H9 (cell line): ENCODE measurements around the gene LMCD1. TPM values are rescaled to one million over a fixed set of nuclear protein-coding genes. Genes with fewer than 3 reads are reported as not detected.
A peak's percentile ranks its signal among the peaks of the same experiment; 100 is the strongest.

Source experiments
- DNase-seq: peaks from one replicate; pipeline ENCODE4 v3.0.0-alpha.2; 2017
- H2AFZ ChIP-seq: one replicate; pipeline ENCODE4 v1.6.1; 2013; ENCODE audit warnings: mild to moderate bottlenecking, low read length, control low read depth, moderate library complexity
- H2AK5ac ChIP-seq: 2 replicates; pipeline ENCODE4 v1.6.1; 2013; ENCODE audit warnings: low read length, control low read depth, mixed read lengths; ENCODE audit not compliant: insufficient read length
- H2BK120ac ChIP-seq: one replicate; pipeline ENCODE4 v1.6.1; 2013; ENCODE audit warnings: low read depth, mild to moderate bottlenecking, low read length, control low read depth, inconsistent platforms; ENCODE audit not compliant: poor library complexity, severe bottlenecking
- H2BK12ac ChIP-seq: 2 replicates; pipeline ENCODE4 v1.6.1; 2013; ENCODE audit warnings: low read length, control low read depth, mixed read lengths, low read depth; ENCODE audit not compliant: insufficient read length
- H2BK15ac ChIP-seq: 2 replicates; pipeline ENCODE4 v1.6.1; 2013; ENCODE audit warnings: low read depth, low read length, control low read depth
- H2BK20ac ChIP-seq: one replicate; pipeline ENCODE4 v1.6.1; 2013; ENCODE audit warnings: low read depth, mild to moderate bottlenecking, low read length, control low read depth, inconsistent platforms; ENCODE audit not compliant: poor library complexity, severe bottlenecking
- H2BK5ac ChIP-seq: 2 replicates; pipeline ENCODE4 v1.6.1; 2013; ENCODE audit warnings: low read length, control low read depth, mixed read lengths; ENCODE audit not compliant: insufficient read length
- H3K14ac ChIP-seq: 2 replicates; pipeline ENCODE4 v1.6.1; 2013; ENCODE audit warnings: low read length, control low read depth; ENCODE audit not compliant: insufficient read depth
- H3K18ac ChIP-seq: 2 replicates; pipeline ENCODE4 v1.6.1; 2013; ENCODE audit warnings: low read depth, mild to moderate bottlenecking, mixed read lengths, low read length, control low read depth; ENCODE audit not compliant: insufficient read length
- H3K23ac ChIP-seq: 2 replicates; pipeline ENCODE4 v1.6.1; 2013; ENCODE audit warnings: low read length, control low read depth, mixed read lengths, low read depth; ENCODE audit not compliant: insufficient read length
- H3K23me2 ChIP-seq: 2 replicates; pipeline ENCODE4 v1.6.1; 2013; ENCODE audit warnings: low read depth, mild to moderate bottlenecking, mixed read lengths, low read length, control low read depth; ENCODE audit not compliant: insufficient read length, poor library complexity, severe bottlenecking
- H3K27ac ChIP-seq: 2 replicates; pipeline ENCODE4 v1.5.1; 2013; ENCODE audit warnings: low read length, control low read depth, mixed read lengths, low read depth; ENCODE audit not compliant: insufficient read length
- H3K27me3 ChIP-seq: 2 replicates; pipeline ENCODE4 v1.6.1; 2013; ENCODE audit warnings: low read length, control low read depth, inconsistent platforms; ENCODE audit not compliant: insufficient read depth
- H3K4ac ChIP-seq: 2 replicates; pipeline ENCODE4 v1.6.1; 2013; ENCODE audit warnings: low read depth, mild to moderate bottlenecking, control low read depth, inconsistent platforms, low read length, moderate library complexity
- H3K4me1 ChIP-seq: 2 replicates; pipeline ENCODE4 v1.6.1; 2013; ENCODE audit warnings: low read length, control low read depth, inconsistent platforms; ENCODE audit not compliant: insufficient read depth
- H3K4me2 ChIP-seq: 2 replicates; pipeline ENCODE4 v1.6.1; 2013; ENCODE audit warnings: low read length, control low read depth, mixed read lengths; ENCODE audit not compliant: insufficient read length, insufficient read depth
- H3K56ac ChIP-seq: 2 replicates; pipeline ENCODE4 v1.6.1; 2013; ENCODE audit warnings: low read depth, mild to moderate bottlenecking, mixed read lengths, low read length, control low read depth; ENCODE audit not compliant: insufficient read length
- H3K79me1 ChIP-seq: 2 replicates; pipeline ENCODE4 v1.6.1; 2013; ENCODE audit warnings: low read depth, mild to moderate bottlenecking, moderate library complexity, low read length, control low read depth, inconsistent platforms; ENCODE audit not compliant: insufficient read depth, poor library complexity, severe bottlenecking
- H3K79me2 ChIP-seq: 2 replicates; pipeline ENCODE4 v1.6.1; 2013; ENCODE audit warnings: low read length, control low read depth, inconsistent platforms; ENCODE audit not compliant: insufficient read depth
- H3K9ac ChIP-seq: 2 replicates; pipeline ENCODE4 v1.6.1; 2013; ENCODE audit warnings: low read length, control low read depth, mixed read lengths; ENCODE audit not compliant: insufficient read length; ENCODE audit errors: extremely low read depth
- H3K9me3 ChIP-seq: one replicate; pipeline ENCODE4 v1.6.1; 2013; ENCODE audit warnings: low read depth, low read length, inconsistent platforms; ENCODE audit not compliant: control insufficient read depth
- H3T11ph ChIP-seq: one replicate; pipeline ENCODE4 v1.6.1; 2013; ENCODE audit warnings: mild to moderate bottlenecking, low read length, control low read depth, inconsistent platforms
- H4K20me1 ChIP-seq: one replicate; pipeline ENCODE4 v1.6.1; 2013; ENCODE audit not compliant: control insufficient read depth, insufficient read length, insufficient read depth
- H4K5ac ChIP-seq: 2 replicates; pipeline ENCODE4 v1.6.1; 2013; ENCODE audit warnings: low read depth, mild to moderate bottlenecking, mixed read lengths, low read length, control low read depth; ENCODE audit not compliant: insufficient read length
- H4K8ac ChIP-seq: replicated peaks from 2 replicates; pipeline ENCODE4 v1.6.1; 2013; ENCODE audit warnings: low read length, control low read depth, mixed read lengths, low read depth; ENCODE audit not compliant: insufficient read length
- H4K91ac ChIP-seq: 2 replicates; pipeline ENCODE4 v1.6.1; 2013; ENCODE audit warnings: low read depth, mild to moderate bottlenecking, moderate library complexity, mixed read lengths, low read length, control low read depth; ENCODE audit not compliant: insufficient read length
- H3K27ac Mint-ChIP-seq, 3 experiments: 2 replicates in 2 of 3; 3 replicates in 1 of 3; pipeline ENCODE4 v1.8.0; 2020 to 2021; ENCODE audit warnings: mixed read lengths in 3 of 3, mild to moderate bottlenecking in 1 of 3, moderate library complexity in 1 of 3
- H3K27me3 Mint-ChIP-seq: 2 replicates; pipeline ENCODE4 v1.8.0; 2021; ENCODE audit warnings: low read depth, mild to moderate bottlenecking, moderate library complexity, mixed read lengths
- H3K36me3 Mint-ChIP-seq, 3 experiments: 2 replicates in 2 of 3; 3 replicates in 1 of 3; pipeline ENCODE4 v1.8.0; 2020 to 2021; ENCODE audit warnings: low read depth in 3 of 3, mixed read lengths in 3 of 3; ENCODE audit not compliant: insufficient read depth in 1 of 3
- H3K4me1 Mint-ChIP-seq, 2 experiments: 2 replicates each; pipeline ENCODE4 v1.8.0; 2020; ENCODE audit warnings: mixed read lengths in 2 of 2
- H3K4me3 Mint-ChIP-seq, 2 experiments: 2 replicates in 1 of 2; 3 replicates in 1 of 2; pipeline ENCODE4 v1.8.0; 2020 to 2021; ENCODE audit warnings: mild to moderate bottlenecking in 2 of 2, mixed read lengths in 2 of 2, moderate library complexity in 1 of 2
- H3K9me3 Mint-ChIP-seq, 2 experiments: 2 replicates in 1 of 2; 3 replicates in 1 of 2; pipeline ENCODE4 v1.8.0; 2020; ENCODE audit warnings: mild to moderate bottlenecking in 2 of 2, mixed read lengths in 2 of 2, moderate library complexity in 1 of 2
- CTCF ChIP-seq: fragments of 200-600 bp; sonication (generic); conservative IDR thresholded peaks from 3 replicates; pipeline ENCODE4 v1.8.0; 2021; ENCODE audit warnings: antibody characterized with exemption, mild to moderate bottlenecking
- WGBS: extraction: QIAGEN DNeasy Blood & Tissue Kit; methylation state at CpG from one replicate; pipeline ENCODE4 v1.1.7; 2013; ENCODE audit warnings: missing lambda C conversion rate, low lambda C conversion rate, mixed read lengths; ENCODE audit not compliant: insufficient read length; ENCODE audit errors: extremely low coverage; 5-methylcytosine and 5-hydroxymethylcytosine counted together
- total RNA-seq: library from RNA; stranded (reverse); gene quantifications from 2 replicates; pipeline ENCODE4 v1.2.1, GENCODE V29; 2021

LMCD1 gene
- total RNA-seq, 1 experiment from 2014 or later = 19.2 TPM

GRCh38 chr3:8509961-8510360, 8.3 kb downstream of the LMCD1 start:
- no peaks in the 10 kb centered on the region for H3K23me2 ChIP-seq
- no peak overlapping the region for H2BK120ac ChIP-seq
- Mint-ChIP-seq H3K36me3 (peaks cover 0 to 13% (median 10%) of the 10 kb centered on the region in 3 experiments; a peak in 4 of 7 replicates), H3K27ac (no peak overlapping the region), H3K27me3 (no peaks in the 10 kb centered on the region), H3K9me3 (no peaks in the 10 kb centered on the region), H3K4me1 (peaks cover 3 to 8% of the 10 kb centered on the region in 2 experiments; a peak in 3 of 4 replicates), H3K4me3 (no peak overlapping the region)
- H4K5ac ChIP-seq = peak overlapping the region; percentile 69
- WGBS = no CpG with 5 or more reads among the region's 6 CpGs
- no peaks in the 10 kb centered on the region for H3K9me3 ChIP-seq
- no peaks in the 10 kb centered on the region for H3K4me1 ChIP-seq
- H3K18ac ChIP-seq = no peak overlapping the region
- no peak overlapping the region for H2AFZ ChIP-seq
- no peak overlapping the region for H2AK5ac ChIP-seq
- no peak overlapping the region for H2BK5ac ChIP-seq
- no peaks in the 10 kb centered on the region for H4K20me1 ChIP-seq
- H2BK20ac ChIP-seq = no peak overlapping the region
- no peak overlapping the region for H3K4me2 ChIP-seq
- H4K8ac ChIP-seq = no peak overlapping the region
- DNase-seq = no peak
- no peaks in the 10 kb centered on the region for H3K79me2 ChIP-seq
- H3K27me3 ChIP-seq = no peaks in the 10 kb centered on the region
- no peak overlapping the region for H2BK15ac ChIP-seq
- no peaks in the 10 kb centered on the region for H3K79me1 ChIP-seq
- H3K9ac ChIP-seq = no peak overlapping the region
- no peak for TF ChIP-seq CTCF
- no peak overlapping the region for H2BK12ac ChIP-seq
- no peak overlapping the region for H3K4ac ChIP-seq
- no peak overlapping the region for H3K56ac ChIP-seq
- no peak overlapping the region for H3K23ac ChIP-seq
- H3T11ph ChIP-seq = no peak overlapping the region
- H4K91ac ChIP-seq = no peak overlapping the region
- H3K14ac ChIP-seq = no peak overlapping the region
- no peak overlapping the region for H3K27ac ChIP-seq
